HCT116 (cell line): ENCODE measurements around the gene SPTB. TPM values are rescaled to one million over a fixed set of nuclear protein-coding genes. Genes with fewer than 3 reads are reported as not detected.

Source experiments
- ATAC-seq: fragments of 200-7000 bp; cut with Tn5 transposase; 2 replicates; pipeline ENCODE4 v1.9.1; 2020; ENCODE audit warnings: mild to moderate bottlenecking, moderate library complexity
- BruUV-seq: library from RNA; stranded (reverse); fragments of 400-500 nt; replicated peaks from 2 replicates; lab custom pipeline; 2021; lab: Mats Ljungman, UMichigan
- CTCF ChIA-PET: fragments of 300-600 bp; sonication (Branson Sonifier 250); formaldehyde crosslinking; loops from one replicate; lab custom pipeline; 2021; ENCODE audit warnings: antibody characterized with exemption; lab: Charles Lee
- POLR2A ChIA-PET: fragments of 300-600, 350-600 bp; sonication (Branson Sonifier 250); formaldehyde crosslinking; loops from one replicate; lab custom pipeline; 2021; ENCODE audit warnings: antibody characterized with exemption; lab: Charles Lee
- RAD21 ChIA-PET, 2 experiments: fragments of 300-600 bp; sonication (Branson Sonifier 250); formaldehyde crosslinking; loops; one replicate each; lab custom pipeline; 2023; ENCODE audit warnings: low total read pairs in 2 of 2; ENCODE audit not compliant: uncharacterized antibody in 2 of 2, unreplicated experiment in 2 of 2, low non-redundant PET in 1 of 2; lab: Charles Lee
- DNase-seq: peaks from one replicate; pipeline ENCODE4 v3.0.0-alpha.2; 2010; ENCODE audit warnings: low read depth, low spot score
- H2AFZ ChIP-seq: fragments of 200-600 bp; shearing (Covaris generic), sonication (generic); 2 replicates; pipeline ENCODE4 v1.6.1; 2017; ENCODE audit warnings: low read depth, mixed run types, mixed read lengths, antibody characterized with exemption, low read length; ENCODE audit not compliant: poor library complexity, severe bottlenecking
- H3K27ac ChIP-seq: 2 replicates; pipeline ENCODE4 v1.5.1; 2012; ENCODE audit warnings: low read depth, low read length
- H3K27me3 ChIP-seq: fragments of 200-600 bp; sonication (generic); 2 replicates; pipeline ENCODE4 v1.6.1; 2016; ENCODE audit warnings: mixed run types, low read length, mixed read lengths; ENCODE audit not compliant: insufficient read depth
- H3K36me3 ChIP-seq, 2 experiments: fragments of 200-500 bp in 1 of 2; fragments of 200-600 bp in 1 of 2; sonication (Bioruptor generic) in 1 of 2; sonication (generic) in 1 of 2; 2 replicates each; pipeline versions ENCODE4 v1.5.1 to v1.6.1; 2014 to 2016; ENCODE audit warnings: low read length in 2 of 2, inconsistent platforms in 1 of 2, mixed read lengths in 1 of 2, mixed run types in 1 of 2; ENCODE audit not compliant: insufficient read depth in 2 of 2, control insufficient read depth in 1 of 2
- H3K4me1 ChIP-seq, 2 experiments: fragments of 200-600 bp in 1 of 2; sonication (generic) in 1 of 2; 2 replicates each; pipeline versions ENCODE4 v1.5.1 to v1.6.1; 2012 to 2017; ENCODE audit warnings: low read length in 2 of 2, inconsistent platforms in 1 of 2, mild to moderate bottlenecking in 1 of 2, mixed read lengths in 1 of 2, mixed run types in 1 of 2, moderate library complexity in 1 of 2; ENCODE audit not compliant: insufficient read depth in 2 of 2, control insufficient read depth in 1 of 2
- H3K4me2 ChIP-seq: fragments of 200-600 bp; sonication (generic); 2 replicates; pipeline ENCODE4 v1.6.1; 2017; ENCODE audit warnings: mixed run types, low read length, mixed read lengths
- H3K4me3 ChIP-seq, 2 experiments: fragments of 200-600 bp in 1 of 2; sonication (generic) in 1 of 2; replicated peaks in 1 of 2; 2 replicates each; pipeline ENCODE4 v1.5.1; 2011 to 2016; ENCODE audit warnings: low read length in 2 of 2, control low read depth in 1 of 2, low read depth in 1 of 2, mild to moderate bottlenecking in 1 of 2, mixed read lengths in 1 of 2, mixed run types in 1 of 2
- H3K79me2 ChIP-seq: fragments of 200-600 bp; sonication (generic); 2 replicates; pipeline ENCODE4 v1.6.1; 2017; ENCODE audit warnings: mild to moderate bottlenecking, mixed run types, low read length, moderate library complexity, mixed read lengths; ENCODE audit not compliant: insufficient read depth
- H3K9ac ChIP-seq: fragments of 200-600 bp; sonication (generic); 2 replicates; pipeline ENCODE4 v1.6.1; 2016; ENCODE audit warnings: low read length, mixed read lengths
- H3K9me2 ChIP-seq: fragments of 200-600 bp; sonication (generic), shearing (Covaris generic); 2 replicates; pipeline ENCODE4 v1.6.1; 2017; ENCODE audit warnings: mixed run types, mild to moderate bottlenecking, moderate library complexity; ENCODE audit not compliant: insufficient read depth
- H3K9me3 ChIP-seq, 2 experiments: fragments of 200-500 bp in 1 of 2; fragments of 200-600 bp in 1 of 2; sonication (Bioruptor generic) in 1 of 2; sonication (generic) in 1 of 2; 2 replicates each; pipeline ENCODE4 v1.6.1; 2014 to 2017; ENCODE audit warnings: low read length in 2 of 2, mixed read lengths in 2 of 2, inconsistent platforms in 1 of 2, low read depth in 1 of 2, mild to moderate bottlenecking in 1 of 2, mixed run types in 1 of 2, moderate library complexity in 1 of 2; ENCODE audit not compliant: control insufficient read depth in 1 of 2, insufficient read depth in 1 of 2
- H4K20me1 ChIP-seq: fragments of 200-600 bp; sonication (generic), shearing (Covaris generic); 2 replicates; pipeline ENCODE4 v1.6.1; 2017; ENCODE audit warnings: mixed run types, mild to moderate bottlenecking, moderate library complexity; ENCODE audit not compliant: insufficient read depth
- CBX3 ChIP-seq: IDR thresholded peaks from 2 replicates; pipeline ENCODE4 v1.6.1; 2012; ENCODE audit warnings: low read depth
- CEBPB ChIP-seq: IDR thresholded peaks from 2 replicates; pipeline ENCODE4 v1.6.1; 2012; ENCODE audit warnings: low read depth
- EZH2 ChIP-seq: fragments of 200-600 bp; sonication (generic); IDR thresholded peaks from 2 replicates; pipeline ENCODE4 v1.6.1; 2017; ENCODE audit warnings: antibody characterized with exemption, mixed run types
- FOSL1 ChIP-seq: IDR thresholded peaks from 2 replicates; pipeline ENCODE4 v1.6.1; 2012; ENCODE audit warnings: low read depth
- POLR2A ChIP-seq: IDR thresholded peaks from 2 replicates; pipeline ENCODE4 v1.7.0; 2011; ENCODE audit warnings: borderline replicate concordance; ENCODE audit not compliant: insufficient read depth, insufficient read length; ENCODE audit errors: extremely low read depth
- ZFX ChIP-seq: fragments of 450-650 bp; IDR thresholded peaks from 2 replicates; pipeline ENCODE4 v1.6.1; 2017
- intact Hi-C: fragments of 100-400 bp; cut with micrococcal nuclease; formaldehyde crosslinking; loops from 2 replicates; pipeline ENCODE4 v1.10.0; 2022
- total RNA-seq: library from RNA; stranded (reverse); gene quantifications from one replicate; pipeline ENCODE4 v1.2.1, GENCODE V29; 2021; ENCODE audit not compliant: unreplicated experiment
- TF ChIP-seq, protein P1 (sequence below): IDR thresholded peaks from 2 replicates; pipeline ENCODE4 v1.6.1; 2012
- TF ChIP-seq, protein P2 (sequence below): IDR thresholded peaks from 2 replicates; pipeline ENCODE4 v1.6.1; 2011; ENCODE audit warnings: mild to moderate bottlenecking, low read length, moderate library complexity; ENCODE audit not compliant: insufficient replicate concordance; ENCODE audit errors: extremely low read depth

SPTB gene
- total RNA-seq, 1 experiment from 2014 or later: 4.2 TPM

DNA sequence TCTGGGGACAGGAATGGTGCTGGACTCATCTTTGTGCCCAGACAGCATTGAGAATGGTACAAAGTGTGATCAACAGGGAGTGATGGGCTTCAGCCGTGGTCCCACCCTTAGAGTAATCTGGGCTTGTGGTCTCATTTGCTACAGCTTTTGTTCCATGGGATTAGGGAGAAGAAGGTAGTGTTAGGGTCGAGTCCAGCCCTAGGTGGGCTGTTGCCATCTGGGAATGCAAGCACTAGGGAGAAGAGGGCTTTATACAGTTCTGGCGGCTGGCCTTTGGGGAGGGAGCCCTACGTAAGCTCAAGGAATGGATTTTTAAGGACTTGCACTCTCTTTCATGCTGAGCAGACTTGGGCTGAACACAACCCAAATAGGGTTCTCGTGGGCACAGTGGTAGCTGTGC, 170.6 kb downstream of the SPTB start:
- Histone ChIP-seq H3K27me3 (no peaks in the 10 kb centered on the region), H3K4me1 (peaks cover 40 to 47% of the 10 kb centered on the region in 2 experiments), H3K4me2 (peak overlapping the region; percentile 83; the same call in 1 of the 2 replicates), H3K27ac (no peak overlapping the region), H3K9ac (no peak overlapping the region), H3K9me2 (no peaks in the 10 kb centered on the region), H3K4me3 (no peak overlapping the region), H2AFZ (no peak overlapping the region), H3K79me2 (peaks cover 96% of the 10 kb centered on the region), H3K9me3 (no peaks in the 10 kb centered on the region), H4K20me1 (0 out of 2 replicates have a peak, but pooled peaks cover 5% of the 10 kb centered on the region), H3K36me3 (no peaks in the 10 kb centered on the region)
- RAD21 ChIA-PET: no interaction called here
- BruUV-seq: no TSS peak
- POLR2A ChIA-PET: interaction anchor here (3.6 kb wide), 1 partner anchor 11 kb away, joined by 12 read pairs; no protein-coding TSS in a partner anchor
- TF ChIP-seq POLR2A: no peak
- TF ChIP-seq, protein P1, sequence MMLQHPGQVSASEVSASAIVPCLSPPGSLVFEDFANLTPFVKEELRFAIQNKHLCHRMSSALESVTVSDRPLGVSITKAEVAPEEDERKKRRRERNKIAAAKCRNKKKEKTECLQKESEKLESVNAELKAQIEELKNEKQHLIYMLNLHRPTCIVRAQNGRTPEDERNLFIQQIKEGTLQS: no peak
- TF ChIP-seq, protein P2, sequence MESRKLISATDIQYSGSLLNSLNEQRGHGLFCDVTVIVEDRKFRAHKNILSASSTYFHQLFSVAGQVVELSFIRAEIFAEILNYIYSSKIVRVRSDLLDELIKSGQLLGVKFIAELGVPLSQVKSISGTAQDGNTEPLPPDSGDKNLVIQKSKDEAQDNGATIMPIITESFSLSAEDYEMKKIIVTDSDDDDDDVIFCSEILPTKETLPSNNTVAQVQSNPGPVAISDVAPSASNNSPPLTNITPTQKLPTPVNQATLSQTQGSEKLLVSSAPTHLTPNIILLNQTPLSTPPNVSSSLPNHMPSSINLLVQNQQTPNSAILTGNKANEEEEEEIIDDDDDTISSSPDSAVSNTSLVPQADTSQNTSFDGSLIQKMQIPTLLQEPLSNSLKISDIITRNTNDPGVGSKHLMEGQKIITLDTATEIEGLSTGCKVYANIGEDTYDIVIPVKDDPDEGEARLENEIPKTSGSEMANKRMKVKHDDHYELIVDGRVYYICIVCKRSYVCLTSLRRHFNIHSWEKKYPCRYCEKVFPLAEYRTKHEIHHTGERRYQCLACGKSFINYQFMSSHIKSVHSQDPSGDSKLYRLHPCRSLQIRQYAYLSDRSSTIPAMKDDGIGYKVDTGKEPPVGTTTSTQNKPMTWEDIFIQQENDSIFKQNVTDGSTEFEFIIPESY: no peak
- TF ChIP-seq CBX3: no peak
- TF ChIP-seq FOSL1: no peak
- TF ChIP-seq CEBPB: no peak
- TF ChIP-seq EZH2: no peak
- no peak for TF ChIP-seq ZFX
- ATAC-seq (no peak), DNase-seq (no peak)
- intact Hi-C loops: no loop called here
- CTCF ChIA-PET: no interaction called here
